Nephron progenitor cell (in vitro differentiated cells): Measurements from ENCODE around the gene DEPDC4.
"Not testable (repeated sequence)": the region's sequence is repeated elsewhere in the genome, so short reads cannot be mapped to it uniquely, and the experiment has no call there.

ENCODE experiments used
- DNase-seq: peaks from one replicate; pipeline ENCODE4 v3.0.0; 2021
- H3K27ac Mint-ChIP-seq: 2 replicates; pipeline ENCODE4 v1.8.0; 2021; ENCODE audit warnings: mild to moderate bottlenecking, moderate library complexity, mixed read lengths
- H3K27me3 Mint-ChIP-seq: 2 replicates; pipeline ENCODE4 v1.8.0; 2021; ENCODE audit warnings: mild to moderate bottlenecking, low read depth, mixed read lengths; ENCODE audit not compliant: poor library complexity
- H3K36me3 Mint-ChIP-seq: 2 replicates; pipeline ENCODE4 v1.8.0; 2021; ENCODE audit warnings: low read depth, mixed read lengths
- H3K4me1 Mint-ChIP-seq: 2 replicates; pipeline ENCODE4 v1.8.0; 2021; ENCODE audit warnings: mixed read lengths
- H3K4me3 Mint-ChIP-seq: 2 replicates; pipeline ENCODE4 v1.8.0; 2021; ENCODE audit warnings: mild to moderate bottlenecking, moderate library complexity, mixed read lengths
- H3K9me3 Mint-ChIP-seq: 2 replicates; pipeline ENCODE4 v1.8.0; 2021; ENCODE audit warnings: mild to moderate bottlenecking, moderate library complexity, mixed read lengths
- CTCF ChIP-seq: fragments of 200-600 bp; sonication (generic); IDR thresholded peaks from 2 replicates; pipeline ENCODE4 v1.5.0; 2021; ENCODE audit warnings: antibody characterized with exemption

DEPDC4 gene

GRCh38 chr12:100225491-100225890, 41.4 kb downstream of the DEPDC4 start:
- Mint-ChIP-seq H3K4me1 (no peaks in the 10 kb centered on the region), H3K4me3 (no peak overlapping the region), H3K27me3 (peaks cover 2% of the 10 kb centered on the region)

GRCh38 chr12:100222173-100222572, 44.7 kb downstream of the DEPDC4 start:
- H3K9me3 Mint-ChIP-seq, H3K4me3 Mint-ChIP-seq, H3K27ac Mint-ChIP-seq, H3K27me3 Mint-ChIP-seq, H3K4me1 Mint-ChIP-seq, DNase-seq: not testable (repeated sequence)
- peaks cover 43% of the 10 kb centered on the region for H3K36me3 Mint-ChIP-seq

More at GRCh38 chr12:100225491-100225890, 41.4 kb downstream of the DEPDC4 start:
- no peak for TF ChIP-seq CTCF
- Mint-ChIP-seq H3K36me3 (peaks cover 34% of the 10 kb centered on the region), H3K27ac (no peak overlapping the region), H3K9me3 (no peaks in the 10 kb centered on the region)
- no peak for DNase-seq

- DNase-seq = no peak
- Mint-ChIP-seq H3K36me3 (peaks cover 38% of the 10 kb centered on the region), H3K27ac (no peak overlapping the region), H3K4me3 (no peak overlapping the region), H3K27me3 (no peaks in the 10 kb centered on the region), H3K9me3 (no peaks in the 10 kb centered on the region), H3K4me1 (no peaks in the 10 kb centered on the region)
- no peak for TF ChIP-seq CTCF
These were observed 45.4 kb downstream of the DEPDC4 start for GRCh38 chr12:100221523-100221922.

GRCh38 chr12:100219328-100220109, 47.4 kb downstream of the DEPDC4 start:
- Mint-ChIP-seq H3K9me3 (no peaks in the 10 kb centered on the region), H3K36me3 (peaks cover 40% of the 10 kb centered on the region), H3K4me1 (no peaks in the 10 kb centered on the region), H3K4me3 (no peak overlapping the region), H3K27ac (no peak overlapping the region), H3K27me3 (no peaks in the 10 kb centered on the region)
- no peak for DNase-seq
- TF ChIP-seq CTCF = no peak

- H3K4me1 Mint-ChIP-seq = no peaks in the 10 kb centered on the region
- H3K27me3 Mint-ChIP-seq = no peaks in the 10 kb centered on the region
- DNase-seq = no peak
- no peaks in the 10 kb centered on the region for H3K9me3 Mint-ChIP-seq
- no peak overlapping the region for H3K4me3 Mint-ChIP-seq
- peaks cover 28% of the 10 kb centered on the region for H3K36me3 Mint-ChIP-seq
- no peak for TF ChIP-seq CTCF
- peak overlapping the region; percentile 34 for H3K27ac Mint-ChIP-seq
These were observed 50.5 kb downstream of the DEPDC4 start for GRCh38 chr12:100216337-100216736.

GRCh38 chr12:100215209-100215608, 51.7 kb downstream of the DEPDC4 start:
- Mint-ChIP-seq H3K27ac (no peak overlapping the region), H3K4me1 (no peaks in the 10 kb centered on the region), H3K27me3 (no peaks in the 10 kb centered on the region), H3K9me3 (no peaks in the 10 kb centered on the region), H3K36me3 (peaks cover 22% of the 10 kb centered on the region), H3K4me3 (no peak overlapping the region)
- DNase-seq = no peak
- TF ChIP-seq CTCF = no peak
